ENCODE results near the gene PCSK7.
"Not testable (repeated sequence)": the region's sequence is repeated elsewhere in the genome, so short reads cannot be mapped to it uniquely, and the experiment has no call there.

The PCSK7 gene

DNA sequence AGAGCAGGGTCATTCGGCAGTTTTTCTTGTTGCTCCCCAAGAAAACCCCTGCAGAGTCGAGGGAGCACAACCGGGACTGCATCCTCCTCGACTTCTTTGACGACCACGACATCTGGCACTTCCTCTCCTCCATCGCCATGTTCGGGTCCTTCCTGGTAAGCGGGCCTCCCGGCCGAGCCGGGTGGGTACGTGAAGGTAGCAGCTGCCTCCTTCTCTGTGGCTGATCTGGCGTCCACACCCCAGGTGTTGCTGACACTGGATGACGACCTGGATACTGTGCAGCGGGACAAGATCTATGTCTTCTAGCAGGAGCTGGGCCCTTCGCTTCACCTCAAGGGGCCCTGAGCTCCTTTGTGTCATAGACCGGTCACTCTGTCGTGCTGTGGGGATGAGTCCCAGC lies 36.1 kb downstream of the PCSK7 start:
- no peak for DNase-seq

DNA sequence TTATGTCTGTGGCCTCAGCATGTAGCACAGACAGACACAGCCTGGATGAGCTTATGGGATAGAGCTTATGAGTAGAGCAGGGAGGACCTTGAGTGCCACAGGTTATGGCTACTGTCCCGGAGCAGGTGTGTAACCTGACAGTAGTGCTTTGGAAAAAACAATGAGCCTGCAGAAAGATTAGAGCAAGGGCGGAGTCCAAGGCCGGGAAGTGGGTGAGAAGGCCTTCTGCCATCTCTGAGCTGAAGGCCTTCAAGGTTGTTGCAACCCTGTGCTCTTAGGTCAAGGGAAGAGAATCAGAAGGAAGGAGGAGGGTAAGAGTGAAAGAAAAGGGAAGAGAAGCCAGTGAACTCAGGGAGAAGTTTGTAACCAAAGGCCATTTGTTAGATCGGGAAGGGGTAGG lies 36.6 kb downstream of the PCSK7 start:
- DNase-seq: no peak

DNA sequence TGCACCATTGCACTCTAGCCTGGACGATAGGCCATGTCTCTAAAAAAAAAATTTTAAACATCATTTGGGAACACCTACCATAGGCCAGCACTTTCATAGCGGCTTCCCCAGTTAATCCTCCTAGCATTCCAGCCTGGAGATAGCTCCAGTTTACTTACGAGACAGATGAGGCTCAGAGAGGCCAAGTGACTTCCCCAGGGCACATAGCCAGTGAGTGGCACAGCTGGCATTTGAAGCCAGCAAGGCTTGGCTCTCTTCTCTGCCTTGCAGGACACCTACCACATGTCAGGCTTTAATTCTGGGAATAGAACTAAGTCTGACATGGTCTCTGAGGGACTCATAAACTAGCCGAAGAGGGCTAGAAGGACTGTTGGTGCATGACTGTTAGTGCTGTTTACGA lies 37.6 kb downstream of the PCSK7 start:
- DNase-seq: no peak

DNA sequence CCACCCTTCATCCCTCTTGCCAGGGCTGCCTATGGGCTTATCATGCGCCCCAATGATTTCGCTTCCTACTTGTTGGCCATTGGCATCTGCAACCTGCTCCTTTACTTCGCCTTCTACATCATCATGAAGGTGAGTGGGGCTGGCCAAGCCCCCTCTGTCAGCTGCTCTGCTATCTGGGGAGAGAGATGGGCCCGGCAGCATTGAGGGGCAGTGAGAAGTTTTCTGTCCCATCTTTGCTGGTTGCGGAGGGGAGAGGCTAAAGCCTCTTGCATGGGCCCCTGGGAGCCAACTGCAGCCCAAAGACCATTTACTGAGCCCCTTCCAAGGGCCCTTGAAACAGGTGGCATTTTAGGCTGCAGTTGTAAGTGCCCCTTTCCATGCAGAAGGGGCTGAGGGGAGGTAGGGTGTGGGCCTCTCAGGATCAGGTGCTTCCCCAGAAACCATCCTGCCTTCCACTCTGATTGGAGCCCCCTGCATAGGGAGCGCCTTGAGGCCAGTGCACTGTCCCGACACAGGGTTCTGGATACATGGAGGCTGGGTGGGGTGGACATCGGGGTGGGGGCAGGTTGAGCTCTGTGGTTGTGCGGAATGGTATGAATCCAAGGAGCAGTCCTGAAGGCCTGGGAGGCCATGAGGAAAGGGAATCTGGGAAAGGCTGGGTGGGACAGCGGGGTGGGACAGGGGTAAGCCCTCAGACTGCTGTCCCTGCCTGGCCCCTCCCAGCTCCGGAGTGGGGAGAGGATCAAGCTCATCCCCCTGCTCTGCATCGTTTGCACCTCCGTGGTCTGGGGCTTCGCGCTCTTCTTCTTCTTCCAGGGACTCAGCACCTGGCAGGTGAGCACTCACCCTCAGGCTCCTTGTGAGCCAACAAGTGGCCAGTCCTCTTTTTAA lies 38.5 kb downstream of the PCSK7 start:
- DNase-seq: no peak

DNA sequence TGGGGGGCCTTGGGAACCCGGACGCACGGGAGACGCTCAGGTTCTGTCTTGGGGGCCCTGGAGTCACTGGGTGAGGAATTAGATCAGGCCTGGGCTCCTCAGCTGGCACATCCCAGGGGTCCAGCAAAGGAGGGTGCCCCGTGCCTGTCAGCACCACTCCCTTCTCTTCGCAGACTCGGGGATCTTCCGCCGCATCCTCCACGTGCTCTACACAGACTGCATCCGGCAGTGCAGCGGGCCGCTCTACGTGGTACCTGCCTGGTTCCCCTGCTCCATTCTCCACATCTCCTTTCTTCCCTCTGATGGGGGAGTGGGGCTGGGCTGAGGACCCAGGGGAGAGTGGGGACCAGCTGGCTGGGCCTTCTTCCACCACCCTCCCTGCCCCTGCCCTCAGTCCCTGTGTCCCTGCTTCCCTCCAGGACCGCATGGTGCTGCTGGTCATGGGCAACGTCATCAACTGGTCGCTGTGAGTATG lies 39.4 kb downstream of the PCSK7 start:
- DNase-seq: no peak

DNA sequence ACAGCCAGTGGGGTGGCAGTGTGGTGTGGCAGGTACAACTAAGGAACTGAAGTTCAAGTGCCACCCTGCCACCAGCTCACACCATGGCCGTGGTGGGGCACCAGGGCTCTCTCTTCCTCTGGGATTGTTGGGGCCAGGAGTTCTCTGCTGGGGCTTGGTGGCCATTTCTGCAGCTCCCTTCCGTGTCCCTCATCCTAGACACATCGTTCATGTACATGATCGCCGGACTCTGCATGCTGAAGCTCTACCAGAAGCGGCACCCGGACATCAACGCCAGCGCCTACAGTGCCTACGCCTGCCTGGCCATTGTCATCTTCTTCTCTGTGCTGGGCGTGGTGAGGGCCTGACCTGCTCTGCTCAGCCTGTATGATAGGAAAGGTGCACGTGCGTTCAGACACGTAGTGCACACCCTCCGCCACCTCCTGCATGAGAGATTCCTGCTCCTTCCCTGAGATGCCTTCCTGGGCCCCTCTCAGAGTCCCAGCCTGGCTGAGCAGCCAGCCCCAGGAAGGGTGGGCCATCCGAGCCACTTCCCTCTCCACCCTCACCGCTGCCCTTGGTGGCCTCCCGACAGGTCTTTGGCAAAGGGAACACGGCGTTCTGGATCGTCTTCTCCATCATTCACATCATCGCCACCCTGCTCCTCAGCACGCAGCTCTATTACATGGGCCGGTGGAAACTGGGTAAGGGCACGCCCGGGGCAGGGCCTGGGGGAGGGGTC lies 40.0 kb downstream of the PCSK7 start:
- no peak for DNase-seq

DNA sequence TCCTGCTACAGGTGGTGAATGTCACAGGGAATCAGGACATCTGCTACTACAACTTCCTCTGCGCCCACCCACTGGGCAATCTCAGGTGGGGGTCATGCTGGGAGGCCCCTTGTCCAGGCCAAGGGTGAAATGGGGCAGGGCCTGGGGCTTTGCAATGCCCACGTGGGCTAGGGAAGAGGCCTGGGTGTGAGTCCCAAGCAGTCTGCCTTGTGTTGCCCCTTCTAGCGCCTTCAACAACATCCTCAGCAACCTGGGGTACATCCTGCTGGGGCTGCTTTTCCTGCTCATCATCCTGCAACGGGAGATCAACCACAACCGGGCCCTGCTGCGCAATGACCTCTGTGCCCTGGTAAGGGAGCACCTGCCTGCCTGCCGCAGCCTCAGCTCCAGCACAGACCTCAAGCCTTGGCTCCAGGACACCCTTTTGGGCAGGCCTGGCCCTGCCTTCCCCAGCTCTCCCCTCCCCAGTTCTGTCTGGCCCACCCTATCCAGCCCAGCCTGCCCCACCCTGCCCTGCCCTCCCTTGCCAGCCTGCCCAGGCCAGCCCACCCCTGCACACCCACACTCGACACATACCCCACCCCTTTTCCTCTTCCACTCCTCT lies 41.8 kb downstream of the PCSK7 start:
- no peak for DNase-seq

DNA sequence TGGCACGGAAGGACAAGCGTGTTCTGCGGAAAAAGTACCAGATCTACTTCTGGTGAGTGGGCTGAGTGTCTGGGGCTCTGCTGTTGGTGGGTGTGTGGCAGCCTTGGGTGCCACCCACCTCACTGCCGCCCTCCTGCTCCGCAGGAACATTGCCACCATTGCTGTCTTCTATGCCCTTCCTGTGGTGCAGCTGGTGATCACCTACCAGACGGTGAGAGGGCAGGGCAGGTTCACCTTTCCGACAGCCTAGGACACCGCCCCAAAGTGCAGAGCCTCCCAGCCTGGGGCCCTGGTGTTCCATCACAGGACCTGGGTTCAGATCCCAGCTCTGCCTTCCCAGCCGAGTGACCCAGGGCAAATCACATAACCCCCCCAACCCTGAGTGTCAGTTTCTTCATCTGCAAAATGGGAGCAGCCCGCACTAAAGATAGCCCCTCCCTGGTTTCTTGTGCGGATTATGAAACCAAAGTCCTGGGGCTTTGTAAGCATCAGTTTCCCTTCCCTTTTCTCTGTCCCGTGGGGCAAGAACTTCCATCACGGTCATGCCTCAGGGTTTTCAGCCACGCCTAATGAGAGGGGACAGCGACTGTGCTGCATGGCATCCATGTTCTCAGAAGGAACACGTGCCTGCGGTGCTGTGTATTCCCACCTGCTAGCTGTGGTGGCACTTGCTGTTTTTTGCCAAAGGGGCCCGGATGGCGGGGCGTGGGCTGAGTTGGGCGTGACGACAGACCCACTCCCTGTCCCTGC lies 42.5 kb downstream of the PCSK7 start:
- no peak for DNase-seq

DNA sequence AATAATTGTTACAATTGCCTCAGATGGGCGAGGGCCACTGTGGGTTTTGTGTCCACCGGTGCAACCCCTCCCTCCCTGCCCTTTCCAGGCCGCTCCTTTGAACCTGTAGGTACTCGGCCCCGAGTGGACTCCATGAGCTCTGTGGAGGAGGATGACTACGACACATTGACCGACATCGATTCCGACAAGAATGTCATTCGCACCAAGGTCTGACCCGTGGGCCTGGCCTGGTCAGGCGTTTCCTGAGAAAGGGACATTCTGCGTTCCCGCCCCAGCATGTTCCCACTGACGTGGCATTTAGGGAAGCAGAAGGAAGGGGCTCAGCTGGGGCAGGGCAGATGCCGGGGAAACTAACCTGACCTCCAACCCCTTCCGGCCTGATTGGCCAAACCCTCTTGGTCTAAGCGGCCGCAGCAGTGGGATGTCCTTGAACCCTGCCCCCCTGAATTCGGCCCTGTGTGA lies 43.2 kb downstream of the PCSK7 start:
- no peak for DNase-seq

DNA sequence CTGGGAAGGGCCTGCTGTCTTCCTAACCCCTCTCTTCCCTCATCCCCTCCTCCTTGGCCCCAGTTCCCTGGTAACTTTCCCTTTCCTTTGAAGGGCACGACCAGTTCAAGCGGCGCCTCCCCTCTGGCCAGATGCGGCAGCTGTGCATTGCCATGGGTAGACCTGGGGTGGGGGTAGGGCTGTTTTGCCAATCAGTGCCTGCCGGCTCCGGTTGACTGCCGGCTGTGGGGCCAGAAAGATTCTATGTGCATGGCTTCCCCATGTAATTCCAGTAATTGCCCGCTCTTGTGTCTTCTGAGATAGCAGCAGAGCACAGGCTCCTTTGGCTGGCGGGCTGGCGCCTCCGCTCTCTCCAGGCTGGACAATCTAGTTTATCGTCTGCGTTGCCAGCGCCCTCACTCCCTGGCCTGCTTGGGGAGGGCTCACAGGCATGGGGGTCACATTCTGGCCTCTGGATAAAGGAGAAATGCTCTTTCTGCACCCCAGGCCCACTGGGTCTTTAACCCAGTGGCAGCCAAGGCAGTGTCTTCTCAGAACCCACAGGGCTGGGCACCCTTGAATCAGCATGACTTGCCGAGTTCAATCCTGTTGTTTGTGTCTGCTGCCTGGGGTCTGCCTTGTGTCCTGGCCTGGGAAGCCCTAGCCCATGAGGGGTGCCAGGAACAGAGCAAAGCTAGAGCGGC lies 43.9 kb downstream of the PCSK7 start:
- no peak for DNase-seq

DNA sequence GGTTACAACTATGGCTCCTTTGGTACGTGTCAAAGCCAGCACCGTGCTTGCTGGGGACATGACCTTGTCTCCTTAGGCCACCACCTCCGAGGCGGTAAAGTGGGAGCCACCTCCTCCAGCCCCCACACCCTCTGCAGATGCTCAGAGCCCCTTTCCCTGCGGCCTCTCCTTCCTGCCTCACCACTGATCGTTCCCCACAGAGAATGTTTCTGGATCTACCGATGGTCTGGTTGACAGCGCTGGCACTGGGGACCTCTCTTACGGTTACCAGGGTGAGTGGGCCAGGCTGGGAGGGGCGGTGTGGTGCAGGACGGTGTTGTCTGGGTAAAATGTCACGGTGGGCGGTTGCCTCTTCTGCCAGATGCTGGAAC lies 44.5 kb downstream of the PCSK7 start:
- DNase-seq: no peak

DNA sequence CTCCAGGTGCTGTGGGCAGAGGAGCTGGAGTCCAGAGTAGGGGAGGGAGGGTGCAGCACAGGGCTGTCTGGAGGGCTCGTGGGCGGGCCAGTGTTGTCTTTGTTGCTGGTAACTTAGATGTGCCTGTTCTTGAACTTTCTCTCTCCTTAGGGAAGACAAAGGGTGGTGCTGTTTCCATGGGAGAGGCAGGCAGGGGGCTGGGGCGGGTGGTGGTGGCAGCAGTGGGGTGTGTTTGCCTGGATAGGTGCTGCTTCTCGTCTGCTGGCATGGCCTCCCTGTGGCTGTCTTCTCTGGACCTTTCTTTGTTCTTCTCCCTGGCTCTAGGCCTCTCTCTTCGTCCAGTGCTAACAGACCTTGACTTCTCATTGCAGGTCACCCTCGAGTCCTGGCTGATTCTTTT lies 44.9 kb downstream of the PCSK7 start:
- no peak for DNase-seq

DNA sequence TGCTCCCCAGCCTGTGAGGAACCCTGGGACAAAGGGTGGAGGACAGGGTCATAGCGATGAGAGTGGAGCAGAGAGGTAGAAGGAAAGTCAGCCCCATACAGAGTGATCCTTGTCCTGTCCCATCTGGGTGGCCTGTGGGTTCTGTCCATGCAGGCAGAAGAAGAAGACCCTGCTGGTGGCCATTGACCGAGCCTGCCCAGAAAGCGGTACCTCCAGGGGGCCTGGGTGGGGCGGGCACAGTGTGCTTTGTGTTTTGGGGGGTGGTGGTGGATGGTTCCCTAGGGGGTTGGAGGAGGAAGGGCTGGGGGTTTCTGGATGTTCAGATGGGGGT lies 45.5 kb downstream of the PCSK7 start:
- no peak for DNase-seq

DNA sequence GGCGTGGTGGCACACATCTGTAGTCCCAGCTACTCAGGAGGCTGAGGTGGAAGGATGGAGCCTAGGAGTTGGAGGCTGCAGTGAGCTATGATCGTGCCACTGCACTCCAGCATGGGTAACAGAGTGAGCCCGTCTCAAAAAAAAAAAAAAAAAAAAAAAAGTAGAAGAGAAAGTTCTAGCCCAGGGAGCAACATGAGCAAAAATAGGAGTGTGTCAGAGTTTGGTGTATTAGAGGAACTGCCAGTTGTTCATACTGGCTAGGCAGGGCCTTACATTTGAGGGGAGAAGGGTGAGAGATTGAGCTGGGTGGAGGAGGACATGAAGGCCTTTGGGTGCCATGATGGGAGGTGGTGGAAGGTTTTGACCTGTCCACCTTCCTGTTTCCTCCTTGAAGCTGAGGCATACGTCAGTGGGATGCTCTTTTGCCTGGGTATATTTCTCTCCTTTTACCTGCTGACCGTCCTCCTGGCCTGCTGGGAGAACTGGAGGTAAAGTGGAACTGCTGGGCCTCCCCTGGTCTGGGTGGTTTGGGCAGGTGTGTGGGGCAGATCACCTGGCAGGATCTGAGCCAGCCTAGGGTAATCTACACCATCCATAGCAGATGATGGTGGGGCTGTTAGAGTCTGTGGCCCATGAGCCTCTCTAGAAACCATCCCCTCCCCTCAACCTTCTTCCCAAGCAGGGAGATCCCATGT lies 46.0 kb downstream of the PCSK7 start:
- DNase-seq: no peak

DNA sequence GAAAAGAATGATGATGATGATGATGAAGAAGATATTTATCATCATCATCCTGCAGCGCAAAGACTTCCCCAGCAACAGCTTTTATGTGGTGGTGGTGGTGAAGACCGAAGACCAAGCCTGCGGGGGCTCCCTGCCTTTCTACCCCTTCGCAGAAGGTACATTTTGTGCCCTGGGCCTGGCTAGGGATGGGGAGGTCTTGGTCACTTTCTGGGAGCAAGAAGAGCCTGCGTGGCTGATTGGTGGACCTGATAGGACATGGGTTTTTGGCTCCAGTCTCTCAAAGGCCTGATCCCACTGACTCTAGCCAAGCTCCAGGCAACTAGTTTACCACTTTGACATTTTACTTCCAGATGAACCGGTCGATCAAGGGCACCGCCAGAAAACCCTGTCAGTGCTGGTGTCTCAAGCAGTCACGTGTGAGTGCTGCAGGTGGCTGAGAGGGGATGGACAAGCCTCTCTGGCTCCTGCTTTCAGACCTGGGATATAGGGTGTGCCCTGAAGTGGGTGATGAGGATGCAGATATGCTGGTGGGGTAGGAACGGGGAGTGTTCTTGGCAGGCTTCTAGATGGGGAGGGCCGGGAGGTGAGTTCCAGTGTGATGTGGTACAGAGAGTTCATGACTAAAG lies 48.0 kb downstream of the PCSK7 start:
- no peak for DNase-seq

DNA sequence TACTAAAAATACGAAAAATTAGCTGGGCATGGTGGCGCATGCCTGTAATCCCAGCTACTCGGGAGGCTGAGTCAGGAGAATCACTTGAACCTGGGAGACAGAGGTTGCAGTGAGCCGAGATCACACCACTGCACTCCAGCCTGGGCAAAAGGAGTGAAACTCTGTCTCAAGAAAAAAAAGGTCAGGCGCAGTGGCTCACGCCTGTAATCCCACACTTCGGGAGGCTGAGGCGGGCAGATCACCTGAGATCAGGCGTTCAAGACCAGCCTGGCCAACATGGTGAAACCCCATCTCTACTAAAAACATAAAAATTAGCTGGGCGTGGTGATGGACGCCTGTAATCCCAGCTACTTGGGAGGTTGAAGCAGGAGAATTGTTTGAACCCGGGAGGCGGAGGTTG lies 48.7 kb downstream of the PCSK7 start:
- DNase-seq: not testable (repeated sequence)

DNA sequence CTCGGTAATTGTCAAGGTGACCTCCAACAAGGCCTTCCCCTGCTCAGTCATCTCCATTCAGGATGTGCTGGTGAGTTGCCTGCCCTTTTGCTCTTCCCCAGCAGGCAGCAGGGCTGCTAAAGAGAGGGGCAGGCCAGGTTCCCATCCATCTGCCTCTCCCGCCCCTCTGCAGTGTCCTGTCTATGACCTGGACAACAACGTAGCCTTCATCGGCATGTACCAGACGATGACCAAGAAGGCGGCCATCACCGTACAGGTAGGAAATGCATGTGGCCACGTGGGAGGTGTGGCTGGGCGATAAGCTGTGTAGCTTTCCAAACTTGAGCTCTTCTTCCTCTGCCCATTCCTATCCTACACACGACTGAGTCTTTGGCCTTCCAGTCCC lies 49.3 kb downstream of the PCSK7 start:
- no peak for DNase-seq

DNA sequence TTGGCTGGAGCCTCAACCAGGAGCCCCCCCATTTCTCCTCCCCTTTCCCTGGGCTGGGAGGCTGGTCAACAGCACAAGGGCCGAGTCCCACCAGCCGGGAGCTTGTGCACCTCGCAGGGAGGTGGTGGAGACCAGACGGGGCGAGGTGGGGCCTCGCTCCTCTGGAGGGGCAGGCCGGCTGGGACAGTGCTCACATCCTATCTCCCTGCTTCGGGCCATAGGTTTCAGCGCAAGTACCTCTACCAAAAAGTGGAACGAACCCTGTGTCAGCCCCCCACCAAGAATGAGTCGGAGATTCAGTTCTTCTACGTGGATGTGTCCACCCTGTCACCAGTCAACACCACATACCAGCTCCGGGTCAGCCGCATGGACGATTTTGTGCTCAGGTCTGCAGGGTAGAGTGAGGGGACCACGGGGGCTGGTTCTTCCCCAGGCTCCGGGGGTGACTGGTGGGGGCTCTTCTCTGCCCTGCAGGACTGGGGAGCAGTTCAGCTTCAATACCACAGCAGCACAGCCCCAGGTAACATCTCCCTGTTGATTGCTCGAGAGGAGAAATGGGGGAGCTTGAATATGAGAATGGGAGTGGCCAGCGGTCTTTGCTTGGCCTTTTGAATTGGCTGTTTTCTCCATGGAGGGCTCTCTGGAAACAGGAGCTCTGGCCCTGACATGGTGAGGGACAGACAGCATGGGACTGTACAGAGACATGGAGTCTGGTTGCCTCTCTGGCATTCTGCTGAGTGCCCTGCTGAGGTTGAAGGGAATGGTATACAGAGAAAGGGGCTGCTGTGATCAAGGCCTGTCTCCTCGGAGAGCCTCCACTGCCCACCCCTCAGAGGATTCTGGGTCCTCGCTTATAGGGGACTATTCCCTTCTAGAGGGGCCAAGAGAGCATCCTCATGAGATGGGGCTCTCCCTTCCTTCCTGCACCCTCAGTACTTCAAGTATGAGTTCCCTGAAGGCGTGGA lies 50.0 kb downstream of the PCSK7 start:
- no peak for DNase-seq

DNA sequence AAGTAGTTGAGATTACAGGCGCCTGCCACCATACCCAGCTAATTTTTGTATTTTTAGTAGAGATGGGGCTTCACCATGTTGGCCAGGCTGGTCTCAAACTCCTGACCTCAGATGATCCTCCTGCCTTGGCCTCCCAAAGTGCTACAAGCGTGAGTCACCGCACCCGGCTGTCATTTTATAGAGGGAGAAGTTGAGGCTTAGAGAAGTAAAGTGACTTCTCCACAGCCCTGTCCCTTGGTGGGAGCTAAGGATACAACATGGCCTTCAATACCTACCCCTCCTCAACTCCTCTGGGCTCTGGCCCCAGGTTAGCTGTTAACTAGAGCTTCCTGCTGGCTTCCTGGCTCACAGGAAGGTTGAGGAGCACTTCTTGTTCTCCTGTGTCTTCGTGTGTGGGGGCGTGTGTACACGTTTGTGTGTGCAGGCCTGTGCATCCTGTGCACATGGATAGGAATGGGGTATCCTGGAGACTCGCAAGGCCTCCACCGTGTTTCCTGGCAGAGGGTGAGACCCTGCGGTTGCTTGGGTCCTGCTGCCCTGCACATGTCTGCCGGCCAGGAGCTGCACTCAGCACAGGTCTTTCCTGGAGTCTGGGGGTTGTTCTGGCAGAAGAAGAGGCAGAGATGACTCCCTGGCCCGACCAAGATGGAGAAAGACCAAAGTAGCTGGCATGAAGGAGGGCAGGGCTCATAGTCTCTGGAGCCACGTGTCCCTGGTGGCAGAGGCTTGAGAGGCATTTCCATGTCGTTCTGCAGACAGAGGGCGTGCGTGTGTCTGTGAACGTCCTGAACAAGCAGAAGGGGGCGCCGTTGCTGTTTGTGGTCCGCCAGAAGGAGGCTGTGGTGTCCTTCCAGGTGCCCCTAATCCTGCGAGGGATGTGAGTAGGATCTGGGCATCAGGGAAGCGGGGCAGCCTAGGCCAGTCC lies 51.0 kb downstream of the PCSK7 start:
- peak; percentile 67 for DNase-seq

Data from eye (tissue), 1 donor.